Skin epidermis (tissue), 12 donors: ENCODE measurements around the gene ENO3.
A peak's percentile ranks its signal among the peaks of the same experiment; 100 is the strongest.

ENCODE experiments used
- H3K27ac ChIP-seq, 21 experiments: fragments of 200-600 bp; sonication (generic) in 11 of 21; one replicate each; pipeline ENCODE4 v1.5.0; 2020; ENCODE audit warnings: mild to moderate bottlenecking in 3 of 21, inconsistent platforms in 2 of 21, moderate library complexity in 2 of 21
- H3K4me3 ChIP-seq, 7 experiments: fragments of 200-600 bp; sonication (generic) in 2 of 7; one replicate each; pipeline ENCODE4 v1.5.0; 2020; ENCODE audit warnings: inconsistent platforms in 2 of 7, mild to moderate bottlenecking in 2 of 7, moderate library complexity in 1 of 7

Gene ENO3

GRCh38 chr17:4967539-4968485 lies 16.9 kb downstream of the ENO3 start, which contains the start of gene SPAG7:
SPAG7 (minus strand) TSS chr17:4967817; CDS start chr17:4967804, 13 bp downstream.
- H3K4me3 ChIP-seq = peak within 1 kb of the TSS; percentile 50 to 78 (median 67)
- peak within 1 kb of the TSS; percentile 70 to 99 (median 95) for H3K27ac ChIP-seq

GRCh38 chr17:4968486-4969046 lies 17.6 kb downstream of the ENO3 start:
- H3K4me3 ChIP-seq = peak overlapping the region; percentile 48 to 72 (median 59)
- peak overlapping the region; percentile 70 to 99 (median 93) for H3K27ac ChIP-seq

- H3K27ac ChIP-seq = peak overlapping the region in 20 of 21 experiments; percentile 83 to 99 (median 94)
Observed at GRCh38 chr17:4969047-4969550, 18.2 kb downstream of the ENO3 start.

GRCh38 chr17:4969551-4970173 lies 18.7 kb downstream of the ENO3 start:
- Histone ChIP-seq H3K27ac (peak overlapping the region in 17 of 21 experiments; percentile 22 to 99 (median 93)), H3K4me3 (peak overlapping the region in 1 of 7 experiments; percentile 59)

More at GRCh38 chr17:4969047-4969550, 18.2 kb downstream of the ENO3 start:
- H3K4me3 ChIP-seq = peak overlapping the region in 6 of 7 experiments; percentile 48 to 72 (median 63)

GRCh38 chr17:4970273-4970672 lies 19.4 kb downstream of the ENO3 start:
- no peak overlapping the region for H3K4me3 ChIP-seq
- H3K27ac ChIP-seq = peak overlapping the region in 10 of 21 experiments; percentile 8 to 99 (median 90)

- H3K27ac ChIP-seq = peak overlapping the region in 2 of 21 experiments; percentile 6 to 29
Observed at GRCh38 chr17:4971826-4972225, 20.9 kb downstream of the ENO3 start.

GRCh38 chr17:4972322-4972721 lies 21.4 kb downstream of the ENO3 start:
- H3K27ac ChIP-seq = peak overlapping the region in 2 of 21 experiments; percentile 6 to 29

More at GRCh38 chr17:4971826-4972225, 20.9 kb downstream of the ENO3 start:
- no peak overlapping the region for H3K4me3 ChIP-seq

GRCh38 chr17:4972752-4973151 lies 21.8 kb downstream of the ENO3 start:
- H3K4me3 ChIP-seq = no peak overlapping the region

More at GRCh38 chr17:4972322-4972721, 21.4 kb downstream of the ENO3 start:
- H3K4me3 ChIP-seq = no peak overlapping the region

GRCh38 chr17:4973256-4974114 lies 22.6 kb downstream of the ENO3 start:
- Histone ChIP-seq H3K27ac (peak overlapping the region in 1 of 21 experiments; percentile 3), H3K4me3 (no peak overlapping the region)

More at GRCh38 chr17:4972752-4973151, 21.8 kb downstream of the ENO3 start:
- peak overlapping the region in 1 of 21 experiments; percentile 6 for H3K27ac ChIP-seq

- no peak overlapping the region for H3K27ac ChIP-seq
- H3K4me3 ChIP-seq = no peak overlapping the region
Observed at GRCh38 chr17:4974115-4974670, 23.3 kb downstream of the ENO3 start.

- Histone ChIP-seq H3K4me3 (no peak overlapping the region), H3K27ac (peak overlapping the region in 4 of 21 experiments; percentile 3 to 62 (median 50))
Observed at GRCh38 chr17:4978726-4979125, 27.8 kb downstream of the ENO3 start.

GRCh38 chr17:4980644-4981216 lies 29.8 kb downstream of the ENO3 start:
- H3K27ac ChIP-seq = peak overlapping the region in 2 of 21 experiments; percentile 14 to 61

GRCh38 chr17:4982305-4982704 lies 31.4 kb downstream of the ENO3 start:
- H3K4me3 ChIP-seq = no peak overlapping the region
- H3K27ac ChIP-seq = no peak overlapping the region

More at GRCh38 chr17:4980644-4981216, 29.8 kb downstream of the ENO3 start:
- H3K4me3 ChIP-seq = no peak overlapping the region

GRCh38 chr17:4986403-4986802 lies 35.5 kb downstream of the ENO3 start:
- H3K4me3 ChIP-seq = peak overlapping the region; percentile 74 to 99 (median 95)
- peak overlapping the region; percentile 43 to 99 (median 95) for H3K27ac ChIP-seq

- Histone ChIP-seq H3K4me3 (peak within 1 kb of the TSS; percentile 74 to 99 (median 95)), H3K27ac (peak within 1 kb of the TSS; percentile 43 to 99 (median 95))
Observed at GRCh38 chr17:4986951-4987766, 36.2 kb downstream of the ENO3 start, which contains the start of gene CAMTA2. CAMTA2 (minus strand) TSS chr17:4987675; CDS start chr17:4986222, 1,453 bp downstream.

GRCh38 chr17:4987767-4988567 lies 37.0 kb downstream of the ENO3 start:
- H3K27ac ChIP-seq = peak overlapping the region; percentile 43 to 99 (median 95)

More at GRCh38 chr17:4987767-4988567, 37.0 kb downstream of the ENO3 start:
- H3K4me3 ChIP-seq = peak overlapping the region; percentile 74 to 99 (median 95)
